Lung (tissue), 12 donors: ENCODE measurements around the gene SYT1. TPM values are rescaled to one million over a fixed set of nuclear protein-coding genes. Genes with fewer than 3 reads are reported as not detected.

Experiments used
- ATAC-seq: fragments of 200-7000 bp; cut with Tn5 transposase; one replicate; pipeline ENCODE4 v1.9.1; 2020; ENCODE audit warnings: moderate number of reproducible peaks; ENCODE audit not compliant: insufficient read depth, low FRiP score
- DNase-seq, 3 donors: peaks; one replicate each; pipeline ENCODE4 v3.0.0-alpha.2; 2013 to 2017
- H3K27ac ChIP-seq, 2 donors: one replicate each; pipeline ENCODE4 v1.5.1; 2013; ENCODE audit warnings: mild to moderate bottlenecking in 2 of 2, moderate library complexity in 2 of 2, control low read depth in 1 of 2, inconsistent platforms in 1 of 2, low read depth in 1 of 2, low read length in 1 of 2
- H3K27me3 ChIP-seq, 3 donors: one replicate each; pipeline ENCODE4 v1.5.1; 2013; ENCODE audit warnings: low read length in 2 of 3; ENCODE audit not compliant: control insufficient read depth in 3 of 3, insufficient read depth in 3 of 3
- H3K36me3 ChIP-seq, 4 donors: one replicate each; pipeline ENCODE4 v1.5.1; 2013; ENCODE audit warnings: low read length in 4 of 4, mild to moderate bottlenecking in 1 of 4, moderate library complexity in 1 of 4; ENCODE audit not compliant: control insufficient read depth in 4 of 4, insufficient read depth in 4 of 4
- H3K4me1 ChIP-seq, 5 donors: one replicate each; pipeline ENCODE4 v1.5.1; 2013; ENCODE audit warnings: low read length in 5 of 5, mild to moderate bottlenecking in 2 of 5, moderate library complexity in 1 of 5; ENCODE audit not compliant: control insufficient read depth in 5 of 5, insufficient read depth in 5 of 5
- H3K4me3 ChIP-seq: one replicate; pipeline ENCODE4 v1.5.1; 2013; ENCODE audit warnings: mild to moderate bottlenecking, control low read depth, moderate library complexity
- H3K9ac ChIP-seq, 2 donors: one replicate each; pipeline ENCODE4 v1.5.1; 2013; ENCODE audit warnings: low read length in 2 of 2, control low read depth in 1 of 2; ENCODE audit not compliant: insufficient read depth in 1 of 2
- H3K9me3 ChIP-seq, 4 donors: one replicate each; pipeline ENCODE4 v1.5.1; 2013; ENCODE audit warnings: low read length in 3 of 4, mild to moderate bottlenecking in 1 of 4, moderate library complexity in 1 of 4; ENCODE audit not compliant: control insufficient read depth in 4 of 4, insufficient read depth in 3 of 4
- CTCF ChIP-seq: IDR thresholded peaks from 2 replicates; pipeline ENCODE4 v1.5.1; 2012; ENCODE audit warnings: mild to moderate bottlenecking; ENCODE audit errors: control extremely low read depth, extremely low read depth
- WGBS, 2 donors: extraction: QIAGEN DNeasy Blood & Tissue Kit; methylation state at CpG; one replicate each; pipeline ENCODE4 v1.1.7; 2013; 5-methylcytosine and 5-hydroxymethylcytosine counted together
- polyA plus RNA-seq, 2 donors: library from polyadenylated mRNA; stranded (reverse); fragments of 200-250 nt; gene quantifications; one replicate each; pipeline ENCODE4 v1.2.1, GENCODE V29; 2013
- total RNA-seq, 2 donors: library from RNA; depleted of rRNA in 1 of 2; stranded (reverse); fragments of >200 nt in 1 of 2; gene quantifications; one replicate each; pipeline ENCODE4 v1.2.1, GENCODE V29; 2014 to 2021
- donor health status: control.
- donor health status: control.
- donor health status: Bipolar disorder and iron deficiency.
- donor health status: healthy.
- donor health status: DM: yes; HTN: yes; CAD: no.

SYT1 gene
- total and polyA plus RNA-seq, 4 donors: 0.05 to 3.2 (median 0.46) TPM

GRCh38 chr12:79294590-79294989, 430.0 kb downstream of the SYT1 start:
- DNase-seq: no peak
- no peak for TF ChIP-seq CTCF
- Histone ChIP-seq H3K36me3 (peaks cover 0 to 4% (median 0%) of the 10 kb centered on the region in 4 donors), H3K9me3 (no peaks in the 10 kb centered on the region), H3K27ac (no peak overlapping the region), H3K9ac (no peak overlapping the region), H3K4me1 (peaks cover 0 to 6% (median 0%) of the 10 kb centered on the region in 5 donors), H3K4me3 (no peak overlapping the region), H3K27me3 (no peaks in the 10 kb centered on the region)
- ATAC-seq: no peak
- 74 to 91% methylated on average over 2 of the region's 2 CpGs for WGBS, 2 donors

GRCh38 chr12:79295572-79295971, 431.0 kb downstream of the SYT1 start:
- DNase-seq: no peak
- H3K9me3 ChIP-seq: no peaks in the 10 kb centered on the region
- H3K9ac ChIP-seq: no peak overlapping the region
- no peak for TF ChIP-seq CTCF
- no peak overlapping the region for H3K4me3 ChIP-seq
- H3K36me3 ChIP-seq: peaks cover 0 to 4% (median under 1%) of the 10 kb centered on the region in 4 donors
- ATAC-seq: no peak
- no peaks in the 10 kb centered on the region for H3K27me3 ChIP-seq
- H3K27ac ChIP-seq: no peak overlapping the region
- H3K4me1 ChIP-seq: peaks cover 0 to 6% (median 3%) of the 10 kb centered on the region in 5 donors

- 91 to 93% methylated on average over 5 of the region's 5 CpGs for WGBS, 2 donors
- no peak overlapping the region for H3K27ac ChIP-seq
- peaks cover 0 to 4% (median under 1%) of the 10 kb centered on the region in 4 donors for H3K36me3 ChIP-seq
- H3K4me3 ChIP-seq: no peak overlapping the region
- no peak overlapping the region for H3K9ac ChIP-seq
- no peaks in the 10 kb centered on the region for H3K27me3 ChIP-seq
- no peaks in the 10 kb centered on the region for H3K9me3 ChIP-seq
- peaks cover 0 to 6% (median 3%) of the 10 kb centered on the region in 5 donors for H3K4me1 ChIP-seq
- no peak for DNase-seq
- ATAC-seq: no peak
- no peak for TF ChIP-seq CTCF
These were observed 431.6 kb downstream of the SYT1 start for GRCh38 chr12:79296133-79296532.

GRCh38 chr12:79296871-79297270, 432.3 kb downstream of the SYT1 start:
- TF ChIP-seq CTCF: no peak
- Histone ChIP-seq H3K4me1 (peaks cover 0 to 6% (median 3%) of the 10 kb centered on the region in 5 donors), H3K9me3 (no peaks in the 10 kb centered on the region), H3K9ac (no peak overlapping the region), H3K27me3 (no peaks in the 10 kb centered on the region), H3K36me3 (peaks cover 0 to 4% (median under 1%) of the 10 kb centered on the region in 4 donors), H3K4me3 (no peak overlapping the region), H3K27ac (no peak overlapping the region)
- WGBS, 2 donors: 83 to 88% methylated on average over 4 of the region's 4 CpGs
- ATAC-seq: no peak
- no peak for DNase-seq
